MCF 10A (cell line): Measurements from ENCODE around the gene ACR. TPM values are rescaled to one million over a fixed set of nuclear protein-coding genes. Genes with fewer than 3 reads are reported as not detected.
"Not testable (repeated sequence)": the region's sequence is repeated elsewhere in the genome, so short reads cannot be mapped to it uniquely, and the experiment has no call there.

Experiments
- BruUV-seq: library from RNA; stranded (reverse); fragments of 400-500 nt; replicated peaks from 2 replicates; lab custom pipeline; 2021; lab: Mats Ljungman, UMichigan
- CTCF ChIA-PET: fragments of 300-600 bp; sonication (Branson Sonifier 250); formaldehyde crosslinking; extraction: SDS; loops from one replicate; lab custom pipeline; 2021; ENCODE audit warnings: antibody characterized with exemption, inconsistent platforms; lab: Yijun Ruan, JAX
- POLR2A ChIA-PET: fragments of 300-600, 350-650 bp; sonication (Branson Sonifier 250); formaldehyde crosslinking; extraction: SDS; loops from one replicate; lab custom pipeline; 2020; ENCODE audit warnings: antibody characterized with exemption, inconsistent platforms; lab: Yijun Ruan, JAX
- DNase-seq: peaks from one replicate; pipeline ENCODE4 v3.0.0-alpha.2; 2018; ENCODE audit not compliant: unreplicated experiment
- H3K27ac Mint-ChIP-seq: one replicate; pipeline ENCODE4 v1.8.0; 2022; ENCODE audit warnings: mild to moderate bottlenecking, low read depth, mixed read lengths; ENCODE audit not compliant: unreplicated experiment
- H3K27me3 Mint-ChIP-seq: one replicate; pipeline ENCODE4 v1.8.0; 2022; ENCODE audit warnings: mixed read lengths; ENCODE audit not compliant: insufficient read depth, unreplicated experiment
- H3K36me3 Mint-ChIP-seq: one replicate; pipeline ENCODE4 v1.8.0; 2022; ENCODE audit warnings: mild to moderate bottlenecking, moderate library complexity, mixed read lengths; ENCODE audit not compliant: insufficient read depth, unreplicated experiment
- H3K4me1 Mint-ChIP-seq: one replicate; pipeline ENCODE4 v1.8.0; 2022; ENCODE audit warnings: mixed read lengths; ENCODE audit not compliant: insufficient read depth, unreplicated experiment
- H3K4me3 Mint-ChIP-seq: one replicate; pipeline ENCODE4 v1.8.0; 2022; ENCODE audit warnings: mild to moderate bottlenecking, moderate library complexity, mixed read lengths; ENCODE audit not compliant: unreplicated experiment
- H3K9me3 Mint-ChIP-seq: one replicate; pipeline ENCODE4 v1.8.0; 2022; ENCODE audit warnings: mixed read lengths; ENCODE audit not compliant: unreplicated experiment
- intact Hi-C: fragments of 100-400 bp; cut with micrococcal nuclease; formaldehyde crosslinking; loops from 2 replicates; pipeline ENCODE4 v1.14.1; 2022
- total RNA-seq: library from RNA; stranded (reverse); gene quantifications from 2 replicates; pipeline ENCODE4 v1.2.3, GENCODE V29; 2022
- TF ChIP-seq, protein P1 (sequence below): fragments of 200-600 bp; IDR thresholded peaks from one replicate; pipeline ENCODE4 v1.8.0; 2022; ENCODE audit warnings: antibody characterized with exemption, mild to moderate bottlenecking; ENCODE audit not compliant: unreplicated experiment

Gene ACR
- total RNA-seq, 1 experiment from 2014 or later, result not detected

DNA sequence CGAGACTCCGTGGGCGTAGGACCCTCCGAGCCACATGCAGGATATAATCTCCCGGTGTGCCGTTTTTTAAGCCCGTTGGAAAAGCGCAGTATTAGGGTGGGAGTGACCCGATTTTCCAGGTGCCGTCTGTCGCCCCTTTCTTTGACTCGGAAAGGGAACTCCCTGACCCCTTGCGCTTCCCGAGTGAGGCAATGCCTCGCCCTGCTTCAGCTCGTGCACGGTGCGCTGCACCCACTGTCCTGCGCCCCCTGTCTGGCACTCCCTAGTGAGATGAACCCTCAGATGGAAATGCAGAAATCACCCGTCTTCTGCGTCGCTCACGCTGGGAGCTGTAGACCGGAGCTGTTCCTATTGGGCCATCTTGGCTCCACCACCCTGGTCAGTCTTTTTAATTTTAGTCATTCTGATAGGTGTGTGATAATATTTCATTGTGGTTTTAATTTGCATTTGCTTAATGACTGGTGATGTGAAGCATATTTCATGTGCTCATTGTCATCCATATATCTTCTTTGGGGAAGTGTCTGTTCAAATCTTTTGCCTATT is 19.0 kb downstream of the ACR start:
- H3K27me3 Mint-ChIP-seq, intact Hi-C loops, BruUV-seq, H3K9me3 Mint-ChIP-seq, H3K4me1 Mint-ChIP-seq, H3K36me3 Mint-ChIP-seq: not testable (repeated sequence)
- TF ChIP-seq, protein P1, sequence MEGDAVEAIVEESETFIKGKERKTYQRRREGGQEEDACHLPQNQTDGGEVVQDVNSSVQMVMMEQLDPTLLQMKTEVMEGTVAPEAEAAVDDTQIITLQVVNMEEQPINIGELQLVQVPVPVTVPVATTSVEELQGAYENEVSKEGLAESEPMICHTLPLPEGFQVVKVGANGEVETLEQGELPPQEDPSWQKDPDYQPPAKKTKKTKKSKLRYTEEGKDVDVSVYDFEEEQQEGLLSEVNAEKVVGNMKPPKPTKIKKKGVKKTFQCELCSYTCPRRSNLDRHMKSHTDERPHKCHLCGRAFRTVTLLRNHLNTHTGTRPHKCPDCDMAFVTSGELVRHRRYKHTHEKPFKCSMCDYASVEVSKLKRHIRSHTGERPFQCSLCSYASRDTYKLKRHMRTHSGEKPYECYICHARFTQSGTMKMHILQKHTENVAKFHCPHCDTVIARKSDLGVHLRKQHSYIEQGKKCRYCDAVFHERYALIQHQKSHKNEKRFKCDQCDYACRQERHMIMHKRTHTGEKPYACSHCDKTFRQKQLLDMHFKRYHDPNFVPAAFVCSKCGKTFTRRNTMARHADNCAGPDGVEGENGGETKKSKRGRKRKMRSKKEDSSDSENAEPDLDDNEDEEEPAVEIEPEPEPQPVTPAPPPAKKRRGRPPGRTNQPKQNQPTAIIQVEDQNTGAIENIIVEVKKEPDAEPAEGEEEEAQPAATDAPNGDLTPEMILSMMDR, result peak; percentile 28
- ChIA-PET CTCF (interaction anchor here (0.7 kb wide), 1 partner anchor 31 kb away, joined by 3 read pairs; no protein-coding TSS in a partner anchor), POLR2A (interaction anchor here (1.4 kb wide), 1 partner anchor 135 kb away, joined by 3 read pairs; no protein-coding TSS in a partner anchor)
- Mint-ChIP-seq H3K27ac (peak overlapping the region; percentile 67), H3K4me3 (peak overlapping the region; percentile 92)
- peak; percentile 37 for DNase-seq

DNA sequence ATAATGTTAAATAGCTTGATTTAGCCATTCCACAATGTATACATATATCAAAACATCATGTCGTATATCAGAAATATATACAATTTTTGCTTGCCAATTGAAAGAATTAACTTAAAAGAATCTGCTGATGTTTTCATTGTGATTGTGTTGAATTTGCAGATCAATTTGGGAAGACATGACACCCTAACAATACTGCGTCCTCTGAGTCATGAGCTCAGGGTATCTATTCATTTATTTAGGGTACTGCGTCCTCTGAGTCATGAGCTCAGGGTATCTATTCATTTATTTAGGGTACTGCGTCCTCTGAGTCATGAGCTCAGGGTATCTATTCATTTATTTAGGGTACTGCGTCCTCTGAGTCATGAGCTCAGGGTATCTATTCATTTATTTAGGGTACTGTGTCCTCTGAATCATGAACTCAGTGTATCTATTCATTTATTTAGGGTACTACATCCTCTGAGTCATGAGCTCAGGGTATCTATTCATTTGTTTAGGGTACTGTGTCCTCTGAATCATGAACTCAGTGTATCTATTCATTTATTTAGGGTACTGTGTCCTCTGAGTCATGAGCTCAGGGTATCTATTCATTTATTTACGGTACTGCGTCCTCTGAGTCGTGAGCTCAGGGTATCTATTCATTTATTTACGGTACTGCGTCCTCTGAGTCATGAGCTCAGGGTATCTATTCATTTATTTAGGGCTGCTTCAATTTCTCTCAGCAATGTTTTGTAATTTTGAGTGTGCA is 21.8 kb downstream of the ACR start:
- CTCF ChIA-PET, result interaction anchor here (0.6 to 1.0 kb wide), 2 partner anchors 28 to 138 kb away, joined by 3 to 4 read pairs; no protein-coding TSS in a partner anchor
- H3K27me3 Mint-ChIP-seq, BruUV-seq, H3K4me3 Mint-ChIP-seq, intact Hi-C loops, H3K36me3 Mint-ChIP-seq, H3K4me1 Mint-ChIP-seq, POLR2A ChIA-PET, H3K9me3 Mint-ChIP-seq, H3K27ac Mint-ChIP-seq: not testable (repeated sequence)
- DNase-seq, result peak; percentile 66

DNA sequence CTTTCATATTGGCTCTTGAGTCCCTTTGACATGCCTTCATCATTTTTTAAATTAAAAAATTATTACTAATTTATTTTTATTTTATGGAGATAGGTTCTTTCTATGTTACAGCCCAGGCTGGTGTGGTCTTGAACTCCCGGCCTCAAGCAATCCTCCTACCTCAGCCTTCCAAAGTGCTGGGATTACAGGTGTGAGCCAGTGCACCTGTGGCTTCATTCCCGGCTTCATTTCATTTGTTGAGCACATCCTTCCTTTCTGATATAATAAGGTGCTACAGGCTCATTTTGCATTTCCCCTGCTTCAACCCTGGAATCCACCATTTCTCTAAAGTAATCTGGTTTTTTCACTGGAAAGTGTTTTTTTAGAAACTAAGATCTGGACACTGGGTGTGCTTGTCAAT is 23.8 kb downstream of the ACR start:
- DNase-seq, BruUV-seq, intact Hi-C loops, H3K36me3 Mint-ChIP-seq, H3K27me3 Mint-ChIP-seq, H3K4me3 Mint-ChIP-seq, POLR2A ChIA-PET, CTCF ChIA-PET, H3K9me3 Mint-ChIP-seq, H3K4me1 Mint-ChIP-seq, H3K27ac Mint-ChIP-seq: not testable (repeated sequence)

DNA sequence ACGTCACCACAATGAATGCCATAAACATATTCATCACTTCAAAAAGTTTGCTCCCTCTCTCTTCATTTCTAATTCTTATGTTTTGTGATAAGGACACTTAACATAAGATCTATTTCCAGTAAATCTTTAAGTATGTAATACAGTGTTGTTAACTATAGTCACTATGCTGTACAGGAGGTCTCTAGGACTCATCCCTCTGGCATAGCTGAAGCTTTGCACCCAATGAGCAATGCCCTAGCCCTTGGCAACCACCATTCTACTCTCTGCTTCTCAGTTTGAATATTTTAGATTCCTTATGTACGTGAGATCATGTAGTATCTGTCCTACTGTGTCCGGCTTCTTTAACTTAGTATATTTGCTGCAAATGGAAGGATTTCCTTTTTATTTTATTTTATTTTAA is 26.3 kb downstream of the ACR start:
- H3K27me3 Mint-ChIP-seq, DNase-seq, POLR2A ChIA-PET, H3K4me1 Mint-ChIP-seq, H3K27ac Mint-ChIP-seq, H3K9me3 Mint-ChIP-seq, H3K36me3 Mint-ChIP-seq, intact Hi-C loops, H3K4me3 Mint-ChIP-seq, CTCF ChIA-PET, BruUV-seq: not testable (repeated sequence)

DNA sequence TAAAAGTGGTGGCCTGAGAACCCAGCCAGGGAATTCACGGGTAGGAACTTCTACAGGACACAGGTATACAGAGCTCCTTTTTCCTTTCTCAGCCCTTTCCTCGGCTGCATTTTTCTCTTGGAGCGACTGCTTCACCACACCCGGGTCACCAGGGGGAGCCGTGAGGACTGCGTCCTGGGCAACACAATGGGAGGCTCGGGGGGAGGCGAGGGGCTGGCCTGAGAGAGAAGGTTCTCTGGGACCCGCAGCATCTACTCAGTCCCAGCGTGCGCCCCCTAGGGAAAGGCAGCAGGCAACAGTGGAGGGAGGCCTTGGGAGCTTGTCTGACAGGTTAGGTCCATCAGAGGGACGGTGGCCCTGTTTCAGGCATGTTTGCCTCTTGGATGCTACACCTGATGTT is 37.1 kb downstream of the ACR start:
- intact Hi-C loops, POLR2A ChIA-PET: not testable (repeated sequence)

DNA sequence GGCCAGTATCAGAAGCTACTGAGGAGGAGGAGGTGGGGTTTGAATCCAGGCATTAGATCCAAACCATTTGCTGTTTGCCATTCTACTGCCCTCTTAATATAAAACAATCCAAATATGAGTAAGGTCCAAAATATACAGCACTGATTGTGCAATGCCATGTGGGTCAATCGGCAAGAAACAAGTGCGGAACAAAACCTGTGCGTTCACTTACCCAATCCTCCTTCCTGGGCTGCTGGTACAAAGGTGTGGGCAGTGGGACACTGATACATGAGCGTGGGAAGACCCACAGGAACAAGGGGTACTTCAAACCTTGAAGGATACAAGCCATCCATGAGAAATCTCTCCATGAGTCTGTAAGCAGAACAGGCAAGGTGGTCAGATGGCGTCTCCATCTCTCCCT is 39.6 kb downstream of the ACR start:
- POLR2A ChIA-PET, DNase-seq, H3K27me3 Mint-ChIP-seq, intact Hi-C loops, H3K27ac Mint-ChIP-seq, H3K4me1 Mint-ChIP-seq, BruUV-seq, H3K4me3 Mint-ChIP-seq, CTCF ChIA-PET, H3K9me3 Mint-ChIP-seq: not testable (repeated sequence)
- H3K36me3 Mint-ChIP-seq, result peaks cover 32% of the 10 kb centered on the region

More for the DNA sequence above, 37.1 kb downstream of the ACR start:
- H3K4me3 Mint-ChIP-seq, H3K27ac Mint-ChIP-seq, CTCF ChIA-PET, BruUV-seq, H3K9me3 Mint-ChIP-seq, H3K4me1 Mint-ChIP-seq, H3K27me3 Mint-ChIP-seq: not testable (repeated sequence)
- TF ChIP-seq, protein P1, result peak; percentile 27
- DNase-seq, result peak; percentile 17
- peaks cover 17% of the 10 kb centered on the region for H3K36me3 Mint-ChIP-seq

DNA sequence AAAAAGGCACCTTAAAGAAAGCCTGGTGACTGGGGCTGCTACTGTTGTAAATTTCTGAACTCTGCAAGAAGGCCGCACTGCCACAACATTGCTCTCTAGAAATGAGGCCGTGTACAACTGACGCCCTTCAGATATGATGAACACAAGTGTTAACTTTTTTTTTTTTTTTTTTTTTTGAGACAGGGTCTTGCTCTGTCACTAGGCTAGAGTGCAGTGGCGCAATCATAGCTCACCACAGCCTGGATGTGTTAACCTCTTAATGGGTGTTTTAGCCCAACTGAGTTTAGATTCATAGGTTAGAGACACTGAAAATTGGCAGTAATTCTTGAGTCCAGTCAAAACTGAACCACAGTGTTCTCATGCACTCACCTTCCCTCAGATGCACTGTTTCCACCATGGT is 42.2 kb downstream of the ACR start:
- intact Hi-C loops, H3K9me3 Mint-ChIP-seq, DNase-seq, POLR2A ChIA-PET, H3K4me1 Mint-ChIP-seq, BruUV-seq, H3K27me3 Mint-ChIP-seq, H3K4me3 Mint-ChIP-seq, H3K27ac Mint-ChIP-seq: not testable (repeated sequence)
- H3K36me3 Mint-ChIP-seq, result peaks cover 27% of the 10 kb centered on the region
- CTCF ChIA-PET, result interaction anchor here (0.6 kb wide), 1 partner anchor 225 kb away, joined by 4 read pairs; no protein-coding TSS in a partner anchor
